Glomerular visceral epithelial cell (primary cell): Measurements from ENCODE around the gene ARGLU1.

Source experiments
- DNase-seq: peaks from one replicate; pipeline ENCODE4 v3.0.0-alpha.2; 2016; ENCODE audit errors: extremely low spot score

ARGLU1 gene

GRCh38 chr13:106586648-106587166 is 18.8 kb upstream of the ARGLU1 start:
- no peak for DNase-seq

GRCh38 chr13:106581225-106581624 is 13.3 kb upstream of the ARGLU1 start:
- DNase-seq: no peak

GRCh38 chr13:106575896-106576295 is 8.0 kb upstream of the ARGLU1 start:
- DNase-seq: no peak

GRCh38 chr13:106573868-106574267 is 5.9 kb upstream of the ARGLU1 start:
- DNase-seq: no peak

GRCh38 chr13:106573284-106573846 is 5.4 kb upstream of the ARGLU1 start:
- no peak for DNase-seq

- no peak for DNase-seq
These were observed 2.4 kb upstream of the ARGLU1 start for GRCh38 chr13:106570299-106570852.

- no peak for DNase-seq
These were observed 1.5 kb upstream of the ARGLU1 start for GRCh38 chr13:106569233-106570095.

GRCh38 chr13:106568299-106569003 is 514 bp upstream of the ARGLU1 start:
- no peak for DNase-seq

- peak; percentile 57 for DNase-seq
These were observed 1.1 kb downstream of the ARGLU1 start for GRCh38 chr13:106566641-106567473.

GRCh38 chr13:106565127-106565775 is 2.7 kb downstream of the ARGLU1 start:
- no peak for DNase-seq

GRCh38 chr13:106562301-106562700 is 5.6 kb downstream of the ARGLU1 start:
- DNase-seq: no peak

- DNase-seq: peak; percentile 25
These were observed 6.3 kb downstream of the ARGLU1 start for GRCh38 chr13:106561551-106562170.

GRCh38 chr13:106560821-106561220 is 7.1 kb downstream of the ARGLU1 start:
- DNase-seq: no peak

GRCh38 chr13:106558527-106558926 is 9.4 kb downstream of the ARGLU1 start:
- no peak for DNase-seq

GRCh38 chr13:106555631-106556328 is 12.2 kb downstream of the ARGLU1 start:
- no peak for DNase-seq

- no peak for DNase-seq
These were observed 16.2 kb downstream of the ARGLU1 start for GRCh38 chr13:106551751-106552150.

GRCh38 chr13:106551350-106551749 is 16.6 kb downstream of the ARGLU1 start:
- no peak for DNase-seq

GRCh38 chr13:106550570-106551135 is 17.3 kb downstream of the ARGLU1 start:
- no peak for DNase-seq

GRCh38 chr13:106548064-106548696 is 19.8 kb downstream of the ARGLU1 start:
- DNase-seq: no peak
